MCF 10A (cell line): ENCODE data around the gene S1PR4. TPM values are rescaled to one million over a fixed set of nuclear protein-coding genes. Genes with fewer than 3 reads are reported as not detected.

Source experiments
- BruUV-seq: library from RNA; stranded (reverse); fragments of 400-500 nt; replicated peaks from 2 replicates; lab custom pipeline; 2021; lab: Mats Ljungman, UMichigan
- CTCF ChIA-PET: fragments of 300-600 bp; sonication (Branson Sonifier 250); formaldehyde crosslinking; extraction: SDS; loops from one replicate; lab custom pipeline; 2021; ENCODE audit warnings: antibody characterized with exemption, inconsistent platforms; lab: Yijun Ruan, JAX
- POLR2A ChIA-PET: fragments of 300-600, 350-650 bp; sonication (Branson Sonifier 250); formaldehyde crosslinking; extraction: SDS; loops from one replicate; lab custom pipeline; 2020; ENCODE audit warnings: antibody characterized with exemption, inconsistent platforms; lab: Yijun Ruan, JAX
- DNase-seq: peaks from one replicate; pipeline ENCODE4 v3.0.0-alpha.2; 2018; ENCODE audit not compliant: unreplicated experiment
- H3K27ac Mint-ChIP-seq: one replicate; pipeline ENCODE4 v1.8.0; 2022; ENCODE audit warnings: mild to moderate bottlenecking, low read depth, mixed read lengths; ENCODE audit not compliant: unreplicated experiment
- H3K27me3 Mint-ChIP-seq: one replicate; pipeline ENCODE4 v1.8.0; 2022; ENCODE audit warnings: mixed read lengths; ENCODE audit not compliant: insufficient read depth, unreplicated experiment
- H3K36me3 Mint-ChIP-seq: one replicate; pipeline ENCODE4 v1.8.0; 2022; ENCODE audit warnings: mild to moderate bottlenecking, moderate library complexity, mixed read lengths; ENCODE audit not compliant: insufficient read depth, unreplicated experiment
- H3K4me1 Mint-ChIP-seq: one replicate; pipeline ENCODE4 v1.8.0; 2022; ENCODE audit warnings: mixed read lengths; ENCODE audit not compliant: insufficient read depth, unreplicated experiment
- H3K4me3 Mint-ChIP-seq: one replicate; pipeline ENCODE4 v1.8.0; 2022; ENCODE audit warnings: mild to moderate bottlenecking, moderate library complexity, mixed read lengths; ENCODE audit not compliant: unreplicated experiment
- H3K9me3 Mint-ChIP-seq: one replicate; pipeline ENCODE4 v1.8.0; 2022; ENCODE audit warnings: mixed read lengths; ENCODE audit not compliant: unreplicated experiment
- CTCF ChIP-seq: fragments of 200-600 bp; IDR thresholded peaks from one replicate; pipeline ENCODE4 v1.8.0; 2022; ENCODE audit warnings: antibody characterized with exemption, mild to moderate bottlenecking; ENCODE audit not compliant: unreplicated experiment
- intact Hi-C: fragments of 100-400 bp; cut with micrococcal nuclease; formaldehyde crosslinking; loops from 2 replicates; pipeline ENCODE4 v1.14.1; 2022
- total RNA-seq: library from RNA; stranded (reverse); gene quantifications from 2 replicates; pipeline ENCODE4 v1.2.3, GENCODE V29; 2022

Gene S1PR4
- total RNA-seq, 1 experiment from 2014 or later, result 0.44 TPM

- no peak for DNase-seq
- Mint-ChIP-seq H3K9me3 (no peaks in the 10 kb centered on the region), H3K4me1 (no peaks in the 10 kb centered on the region), H3K27me3 (no peaks in the 10 kb centered on the region), H3K27ac (no peak overlapping the region), H3K36me3 (peaks cover 27% of the 10 kb centered on the region), H3K4me3 (no peak overlapping the region)
- POLR2A ChIA-PET, result no interaction called here
- intact Hi-C loops, result no loop called here
- CTCF ChIA-PET, result no interaction called here
- TF ChIP-seq CTCF, result no peak
- no TSS peak for BruUV-seq
Measured at GRCh38 chr19:3204646-3205275, 26.2 kb downstream of the S1PR4 start.

- no peaks in the 10 kb centered on the region for H3K27me3 Mint-ChIP-seq
- no peak overlapping the region for H3K27ac Mint-ChIP-seq
- intact Hi-C loops, result no loop called here
- CTCF ChIA-PET, result no interaction called here
- no peak for DNase-seq
- no TSS peak for BruUV-seq
- no peaks in the 10 kb centered on the region for H3K4me1 Mint-ChIP-seq
- TF ChIP-seq CTCF, result no peak
- no peak overlapping the region for H3K4me3 Mint-ChIP-seq
- H3K9me3 Mint-ChIP-seq, result no peaks in the 10 kb centered on the region
- peaks cover 25% of the 10 kb centered on the region for H3K36me3 Mint-ChIP-seq
- POLR2A ChIA-PET, result no interaction called here
Measured at GRCh38 chr19:3206216-3206953, 27.8 kb downstream of the S1PR4 start.

- peaks cover 25% of the 10 kb centered on the region for H3K36me3 Mint-ChIP-seq
- no peak for DNase-seq
- no peak overlapping the region for H3K27ac Mint-ChIP-seq
- H3K4me1 Mint-ChIP-seq, result no peaks in the 10 kb centered on the region
- H3K9me3 Mint-ChIP-seq, result no peaks in the 10 kb centered on the region
- H3K27me3 Mint-ChIP-seq, result no peaks in the 10 kb centered on the region
- H3K4me3 Mint-ChIP-seq, result no peak overlapping the region
- intact Hi-C loops, result no loop called here
- no peak for TF ChIP-seq CTCF
- ChIA-PET CTCF (no interaction called here), POLR2A (no interaction called here)
- no TSS peak for BruUV-seq
Measured at GRCh38 chr19:3207461-3208242, 29.1 kb downstream of the S1PR4 start.
